HUES6 (cell line): ENCODE results near the gene SHC1.
"Not testable (repeated sequence)": the region's sequence is repeated elsewhere in the genome, so short reads cannot be mapped to it uniquely, and the experiment has no call there.

ENCODE experiments used
- H3K27ac ChIP-seq: 2 replicates; pipeline ENCODE4 v1.7.0; 2013; ENCODE audit warnings: low read depth, mild to moderate bottlenecking, low read length, inconsistent platforms
- H3K27me3 ChIP-seq: 2 replicates; pipeline ENCODE4 v1.6.1; 2013; ENCODE audit warnings: low read length; ENCODE audit not compliant: control insufficient read depth, insufficient read depth
- H3K36me3 ChIP-seq: 2 replicates; pipeline ENCODE4 v1.6.1; 2013; ENCODE audit warnings: low read length; ENCODE audit not compliant: control insufficient read depth, insufficient read depth
- H3K4me1 ChIP-seq: 2 replicates; pipeline ENCODE4 v1.6.1; 2013; ENCODE audit warnings: low read length; ENCODE audit not compliant: control insufficient read depth, insufficient read depth
- H3K4me3 ChIP-seq: 2 replicates; pipeline ENCODE4 v1.5.1; 2013; ENCODE audit warnings: low read depth, low read length
- H3K9ac ChIP-seq: one replicate; pipeline ENCODE4 v1.6.1; 2013; ENCODE audit warnings: mild to moderate bottlenecking, low read length
- H3K9me3 ChIP-seq: 2 replicates; pipeline ENCODE4 v1.6.1; 2013; ENCODE audit warnings: low read depth, low read length; ENCODE audit not compliant: control insufficient read depth, insufficient read depth

The SHC1 gene

GRCh38 chr1:154978360-154978759 lies 7.8 kb upstream of the SHC1 start:
- no peaks in the 10 kb centered on the region for H3K9me3 ChIP-seq
- no peak overlapping the region for H3K27ac ChIP-seq
- H3K9ac ChIP-seq = no peak overlapping the region
- no peak overlapping the region for H3K4me3 ChIP-seq
- no peaks in the 10 kb centered on the region for H3K27me3 ChIP-seq
- peaks cover 11% of the 10 kb centered on the region for H3K4me1 ChIP-seq
- peaks cover 28% of the 10 kb centered on the region for H3K36me3 ChIP-seq

- not testable (repeated sequence) for H3K27me3 ChIP-seq, H3K9me3 ChIP-seq, H3K27ac ChIP-seq, H3K9ac ChIP-seq, H3K4me3 ChIP-seq
- Histone ChIP-seq H3K36me3 (peaks cover 28% of the 10 kb centered on the region), H3K4me1 (peaks cover 14% of the 10 kb centered on the region)
Measured at GRCh38 chr1:154977762-154978161, 7.2 kb upstream of the SHC1 start.

DNA sequence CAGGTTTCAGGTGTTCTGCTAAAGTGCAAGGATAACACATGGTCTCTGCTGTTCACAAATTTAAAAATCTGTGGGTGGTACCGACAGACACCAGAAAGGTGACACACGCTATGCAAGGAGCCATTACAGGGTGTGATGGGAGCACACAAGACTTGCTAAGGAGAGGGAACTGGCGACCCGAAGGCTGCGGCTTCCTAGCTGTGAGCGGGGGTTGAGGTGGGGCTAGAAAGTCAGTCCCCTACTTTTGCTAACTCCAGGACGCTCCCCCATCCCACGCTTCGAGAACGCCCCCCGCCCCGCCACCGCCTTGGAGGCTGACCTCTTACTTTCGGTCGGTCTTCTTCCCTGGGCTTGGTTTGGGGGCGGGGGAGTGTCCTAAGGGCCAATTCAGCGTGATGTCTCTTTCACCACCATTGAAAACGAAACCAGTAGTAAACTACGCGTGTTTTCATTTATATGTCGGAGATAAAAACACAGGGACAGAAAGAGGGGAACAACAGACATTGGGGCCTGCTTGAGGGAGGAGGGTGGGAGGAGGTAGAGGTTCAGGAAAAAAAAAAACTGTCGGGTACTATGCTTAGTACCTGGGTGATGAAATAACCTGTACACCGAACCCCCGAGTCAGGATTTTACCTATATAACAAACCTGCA lies 5.0 kb upstream of the SHC1 start:
- no peaks in the 10 kb centered on the region for H3K9me3 ChIP-seq
- peak overlapping the region; percentile 61 for H3K27ac ChIP-seq
- peak overlapping the region; percentile 82 for H3K4me3 ChIP-seq
- H3K36me3 ChIP-seq = peaks cover 25% of the 10 kb centered on the region
- peaks cover 22% of the 10 kb centered on the region for H3K4me1 ChIP-seq
- peak overlapping the region; percentile 90 for H3K9ac ChIP-seq
- no peaks in the 10 kb centered on the region for H3K27me3 ChIP-seq

- Histone ChIP-seq H3K36me3 (peaks cover 22% of the 10 kb centered on the region), H3K27me3 (no peaks in the 10 kb centered on the region), H3K9me3 (no peaks in the 10 kb centered on the region), H3K4me1 (peaks cover 22% of the 10 kb centered on the region), H3K9ac (peak overlapping the region; percentile 90), H3K4me3 (peak overlapping the region; percentile 82), H3K27ac (peak overlapping the region; percentile 61)
Measured at GRCh38 chr1:154974808-154975408, 4.4 kb upstream of the SHC1 start.

DNA sequence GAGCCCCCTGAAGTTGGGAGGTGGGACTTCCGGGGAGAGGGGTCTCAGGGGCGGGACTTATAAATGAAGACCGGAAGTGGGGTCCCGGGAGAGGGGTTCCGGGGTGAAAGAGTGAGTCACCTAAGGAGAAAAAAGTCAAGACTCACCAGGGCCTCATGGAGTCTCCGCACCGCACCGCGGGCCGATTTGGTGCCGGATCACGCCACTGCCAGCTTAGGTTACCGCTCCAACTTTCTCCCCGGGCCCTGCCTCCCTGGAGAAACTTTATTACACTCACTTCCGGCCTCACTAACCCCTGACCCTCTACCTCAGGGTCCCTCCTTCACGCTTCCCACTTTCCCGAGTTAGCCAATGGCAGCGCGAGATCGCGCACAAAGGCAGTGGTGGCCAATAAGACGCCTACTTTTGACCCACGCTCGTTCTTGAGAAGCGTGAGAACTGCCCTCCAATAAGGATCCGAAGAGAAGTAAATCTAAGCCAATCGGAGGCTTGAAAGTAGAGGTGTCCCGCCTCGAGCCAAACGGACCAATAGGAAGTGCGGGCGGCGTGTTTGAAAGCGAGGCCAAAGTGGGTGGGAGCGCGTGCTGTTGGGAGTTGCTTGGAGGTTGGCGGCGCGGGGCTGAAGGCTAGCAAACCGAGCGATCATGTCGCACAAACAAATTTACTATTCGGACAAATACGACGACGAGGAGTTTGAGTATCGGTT lies 3.7 kb upstream of the SHC1 start, which contains the start of gene CKS1B:
TSS of gene CKS1B (plus strand) at position 580 of the 706 bp plus-strand sequence. CDS start at position 645, 65 bp downstream.
- Histone ChIP-seq H3K9me3 (no peaks in the 10 kb centered on the region), H3K4me3 (peak within 1 kb of the TSS; percentile 82), H3K27me3 (no peaks in the 10 kb centered on the region), H3K27ac (peak within 1 kb of the TSS; percentile 95), H3K9ac (peak within 1 kb of the TSS; percentile 90), H3K4me1 (peaks cover 22% of the 10 kb centered on the region), H3K36me3 (peaks cover 16% of the 10 kb centered on the region)

DNA sequence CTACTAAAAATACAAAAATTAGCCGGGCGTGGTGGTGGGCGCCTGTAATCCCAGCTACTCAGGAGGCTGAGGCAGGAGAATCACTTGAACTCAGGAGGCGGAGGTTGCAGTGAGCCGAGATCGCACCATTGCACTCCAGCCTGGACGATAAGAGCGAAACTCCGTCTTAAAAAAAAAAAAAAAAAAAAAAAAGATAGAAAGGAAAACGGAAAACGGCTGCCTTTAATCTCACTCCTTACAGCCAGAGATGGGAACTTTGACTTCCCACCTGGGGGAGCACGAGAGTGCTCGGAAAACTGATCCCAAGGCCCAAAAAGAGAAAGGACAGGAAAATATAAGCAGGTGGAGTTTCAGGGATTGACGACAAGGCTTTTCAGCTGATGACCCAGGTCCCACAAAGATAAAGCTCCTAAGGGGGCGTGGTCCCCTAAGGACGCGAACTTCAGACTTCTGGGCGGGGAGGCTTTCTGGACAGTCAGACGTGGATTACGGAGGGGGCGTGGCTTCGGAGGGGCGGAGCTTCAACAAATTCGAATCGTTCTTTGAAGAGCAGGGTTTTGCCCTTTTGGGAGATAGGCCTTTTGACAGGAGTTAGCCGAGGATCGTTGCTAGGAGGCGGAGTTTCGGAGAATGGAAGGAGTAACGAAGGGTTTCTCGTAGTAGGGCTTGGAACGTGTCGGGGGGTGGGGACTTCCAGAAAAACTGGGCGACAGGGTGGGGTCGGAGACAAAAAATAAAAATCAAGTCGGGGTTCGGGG lies 3.0 kb upstream of the SHC1 start:
- Histone ChIP-seq H3K36me3 (peaks cover 15% of the 10 kb centered on the region), H3K27ac (peak overlapping the region; percentile 95), H3K9ac (peak overlapping the region; percentile 90), H3K9me3 (no peaks in the 10 kb centered on the region), H3K4me1 (peaks cover 28% of the 10 kb centered on the region), H3K4me3 (peak overlapping the region; percentile 82), H3K27me3 (no peaks in the 10 kb centered on the region)

DNA sequence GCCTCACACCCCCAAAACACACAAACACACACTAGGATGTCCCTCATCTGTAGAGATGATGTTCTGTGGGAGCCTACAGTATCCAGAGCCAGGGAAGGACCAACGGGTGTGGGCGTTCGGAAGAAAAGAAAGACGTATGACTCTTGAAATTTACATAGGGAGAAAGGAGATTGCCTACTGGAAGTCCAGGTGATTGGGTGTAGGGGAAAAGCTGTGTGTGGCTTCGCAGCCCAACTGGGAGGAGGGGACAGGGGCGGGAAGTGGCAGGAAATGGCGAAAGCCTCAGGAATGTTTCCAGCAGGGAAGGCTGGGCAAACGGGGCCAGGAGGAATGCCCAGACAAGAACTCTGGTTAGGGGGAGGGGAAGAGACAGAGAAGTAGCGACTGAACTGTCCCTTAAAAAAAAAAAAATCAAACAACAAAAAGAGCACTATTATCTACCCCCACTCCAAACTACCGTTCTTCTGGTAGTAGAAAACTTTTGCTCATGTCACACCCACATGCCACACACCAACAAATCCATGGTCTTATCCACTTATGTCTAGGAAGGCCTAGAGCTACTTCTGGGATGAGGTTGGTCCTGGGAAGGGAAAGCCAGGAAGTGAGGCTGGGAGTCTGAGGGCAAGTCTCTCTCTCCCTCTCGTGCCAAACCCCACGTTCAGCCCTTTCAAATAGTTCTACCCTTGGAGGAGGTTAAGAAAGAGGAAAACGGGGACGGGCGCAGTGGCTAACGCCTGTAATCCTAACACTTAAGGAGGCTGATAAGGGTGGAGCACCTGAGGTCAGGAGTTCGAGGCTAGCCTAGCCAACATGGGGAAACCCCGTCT lies 2.2 kb upstream of the SHC1 start:
- Histone ChIP-seq H3K9me3 (no peaks in the 10 kb centered on the region), H3K9ac (peak overlapping the region; percentile 90), H3K27me3 (no peaks in the 10 kb centered on the region), H3K4me3 (peak overlapping the region; percentile 82), H3K36me3 (peaks cover 15% of the 10 kb centered on the region), H3K27ac (peak overlapping the region; percentile 95), H3K4me1 (peaks cover 29% of the 10 kb centered on the region)

- Histone ChIP-seq H3K27me3 (no peaks in the 10 kb centered on the region), H3K9me3 (no peaks in the 10 kb centered on the region), H3K36me3 (peaks cover 16% of the 10 kb centered on the region), H3K4me1 (peaks cover 29% of the 10 kb centered on the region), H3K9ac (peak overlapping the region; percentile 90), H3K4me3 (peak overlapping the region; percentile 82), H3K27ac (peak overlapping the region; percentile 95)
Measured at GRCh38 chr1:154972213-154972516, 1.6 kb upstream of the SHC1 start.

DNA sequence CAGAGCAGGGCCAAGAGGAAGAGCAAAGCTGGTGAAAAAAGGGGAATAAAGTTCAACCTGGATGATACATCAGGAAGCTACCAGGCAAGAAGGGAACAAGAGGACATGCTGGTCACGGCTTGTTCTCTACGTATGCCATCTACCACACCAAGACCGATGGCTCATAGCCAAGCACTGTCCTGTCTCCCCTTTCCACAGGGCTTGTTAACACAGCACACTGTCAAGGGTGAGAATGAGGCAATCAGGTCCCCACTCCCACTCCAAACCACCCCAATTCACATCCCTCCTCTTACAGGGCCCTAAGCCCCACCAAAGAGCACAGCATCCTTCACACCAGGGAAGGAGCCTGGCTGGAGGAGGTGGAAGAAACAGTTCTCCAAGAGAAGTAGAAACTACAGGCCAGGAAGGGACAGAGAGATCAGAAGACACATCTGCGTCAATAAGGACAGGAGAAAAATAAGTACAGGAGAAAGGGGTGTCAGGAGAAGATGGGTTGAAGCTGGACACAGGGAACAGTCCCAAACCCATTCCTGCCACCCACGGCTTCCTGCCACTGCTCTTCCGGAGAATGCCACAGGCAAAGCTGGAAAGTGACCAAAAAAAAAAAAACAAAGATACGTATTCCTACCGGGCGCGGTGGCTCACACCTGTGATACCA lies 923 bp upstream of the SHC1 start:
- H3K27ac ChIP-seq = peak overlapping the region; percentile 95
- H3K4me3 ChIP-seq = peak overlapping the region; percentile 65
- peaks cover 23% of the 10 kb centered on the region for H3K36me3 ChIP-seq

GRCh38 chr1:154969860-154970452 lies 591 bp downstream of the SHC1 start:
- Histone ChIP-seq H3K9me3 (no peaks in the 10 kb centered on the region), H3K4me1 (peaks cover 23% of the 10 kb centered on the region), H3K4me3 (peak overlapping the region; percentile 65), H3K9ac (peak overlapping the region; percentile 90), H3K36me3 (peaks cover 37% of the 10 kb centered on the region), H3K27ac (peak overlapping the region; percentile 95), H3K27me3 (no peaks in the 10 kb centered on the region)

More for the DNA sequence above, 923 bp upstream of the SHC1 start:
- Histone ChIP-seq H3K27me3 (no peaks in the 10 kb centered on the region), H3K4me1 (peaks cover 29% of the 10 kb centered on the region), H3K9ac (peak overlapping the region; percentile 90), H3K9me3 (no peaks in the 10 kb centered on the region)
